Posterior vena cava (tissue), 2 donors: ENCODE data around the gene DPY19L1. TPM values are rescaled to one million over a fixed set of nuclear protein-coding genes. Genes with fewer than 3 reads are reported as not detected.
"Not testable (repeated sequence)": the region's sequence is repeated elsewhere in the genome, so short reads cannot be mapped to it uniquely, and the experiment has no call there.

Experiments used
- DNase-seq: peaks from one replicate; pipeline ENCODE4 v3.0.0-alpha.2; 2020; ENCODE audit warnings: low spot score
- intact Hi-C, 2 donors: fragments of 100-400 bp; cut with DNase I; formaldehyde crosslinking; loops; one replicate each; pipeline versions ENCODE4 v1.14.1 to v1.14.2; 2022 to 2023
- total RNA-seq, 2 donors: library from RNA; stranded (reverse); fragmentation: NEBNext Ultra II Directional; extraction: Animal tissue kit (Norgen Biotek cat#: 25700); gene quantifications; one replicate each; pipeline ENCODE4 v1.2.1, GENCODE V29; 2021
- donor health status: DM: yes; HTN: yes; CAD: no.
- donor health status: DM: yes; HTN: yes; CAD: no.

DPY19L1 gene
- total RNA-seq, 2 donors from 2014 or later, result 31.0 to 34.4 TPM

DNA sequence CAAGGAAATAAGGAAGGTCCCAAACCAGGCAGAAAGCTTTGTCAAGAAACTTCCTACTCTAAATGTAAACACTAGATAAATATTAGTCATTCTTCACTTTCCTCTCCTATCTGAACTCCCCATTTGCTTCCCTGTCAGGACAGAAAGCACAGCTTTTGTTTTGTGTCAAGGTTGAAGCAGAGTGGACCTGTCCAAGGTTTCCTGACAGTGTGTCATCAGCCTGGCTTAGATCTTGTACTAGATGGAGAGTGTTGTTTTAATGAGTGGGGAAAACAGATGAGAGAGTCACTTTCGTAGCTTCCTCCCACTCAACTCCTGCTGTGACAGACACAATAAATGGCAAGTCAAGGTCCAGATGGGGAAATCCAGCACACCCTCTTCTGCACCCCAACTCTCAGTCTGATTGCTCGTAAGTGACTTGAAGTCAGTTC lies 101.5 kb downstream of the DPY19L1 start:
- intact Hi-C loops, DNase-seq: not testable (repeated sequence)

- intact Hi-C loops, result no loop called here
These were observed 105.5 kb downstream of the DPY19L1 start for GRCh38 chr7:34931739-34932138.

GRCh38 chr7:34929783-34930182 lies 107.5 kb downstream of the DPY19L1 start:
- intact Hi-C loops, DNase-seq: not testable (repeated sequence)

More at GRCh38 chr7:34931739-34932138, 105.5 kb downstream of the DPY19L1 start:
- DNase-seq, result no peak

DNA sequence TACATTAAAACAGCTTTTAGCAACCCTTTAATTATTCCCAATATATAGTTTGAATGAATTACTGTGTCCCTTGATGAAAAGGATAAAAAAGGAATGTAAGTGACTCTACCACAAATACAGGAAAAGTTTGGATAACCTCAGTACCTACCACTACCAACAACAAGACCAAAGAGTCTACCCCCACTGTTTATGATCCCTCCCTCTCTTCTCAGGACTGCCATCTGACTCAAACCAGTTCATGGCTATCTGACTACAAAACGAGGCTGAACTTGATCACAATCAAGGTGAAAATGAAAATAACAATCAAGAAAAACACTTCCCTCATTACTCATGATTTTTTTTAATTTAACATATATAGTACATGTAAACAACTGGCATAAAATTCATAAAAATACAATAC lies 108.7 kb downstream of the DPY19L1 start:
- no peak for DNase-seq
- intact Hi-C loops, result no loop called here

DNA sequence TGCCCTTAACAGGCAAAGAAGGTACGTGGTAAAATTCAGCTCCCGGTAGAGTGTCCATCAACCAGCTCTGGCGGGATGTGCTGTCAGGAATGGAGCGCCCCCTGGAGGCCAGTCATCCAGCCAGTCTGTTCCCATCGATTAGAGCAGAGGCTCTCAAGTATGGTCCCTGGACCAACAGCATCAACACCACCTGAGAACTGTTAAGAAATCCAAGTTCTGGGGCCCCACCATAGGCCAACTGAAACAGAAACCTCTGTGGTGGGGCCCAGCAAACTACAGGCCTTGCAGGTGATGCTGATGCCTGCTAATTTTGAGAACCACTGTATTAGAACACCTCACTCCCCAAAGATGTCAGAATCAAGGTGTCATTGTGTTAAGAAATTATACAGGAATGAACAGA lies 109.2 kb downstream of the DPY19L1 start:
- intact Hi-C loops, result no loop called here
- no peak for DNase-seq

- DNase-seq, intact Hi-C loops: not testable (repeated sequence)
These were observed 116.8 kb downstream of the DPY19L1 start for GRCh38 chr7:34920470-34920869.

DNA sequence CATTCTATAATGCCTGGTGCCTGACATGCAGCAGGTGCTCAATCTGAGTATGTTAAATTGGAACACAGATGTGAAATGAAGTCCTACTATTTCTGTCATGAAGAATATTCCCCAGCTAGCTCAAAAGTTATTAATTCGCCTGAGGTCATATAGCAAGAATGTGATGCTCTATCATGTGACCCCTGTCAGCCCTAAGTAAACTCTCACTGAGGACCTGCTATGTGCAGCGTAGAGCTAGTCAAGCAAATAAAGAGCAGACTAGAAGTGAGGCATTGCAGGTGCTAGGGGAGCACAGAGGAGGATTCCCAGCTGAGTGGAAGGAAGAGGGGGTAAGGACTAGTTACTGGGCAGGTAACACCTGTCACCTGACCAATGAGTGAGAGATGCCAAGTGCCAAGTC lies 118.2 kb downstream of the DPY19L1 start:
- DNase-seq, intact Hi-C loops: not testable (repeated sequence)

DNA sequence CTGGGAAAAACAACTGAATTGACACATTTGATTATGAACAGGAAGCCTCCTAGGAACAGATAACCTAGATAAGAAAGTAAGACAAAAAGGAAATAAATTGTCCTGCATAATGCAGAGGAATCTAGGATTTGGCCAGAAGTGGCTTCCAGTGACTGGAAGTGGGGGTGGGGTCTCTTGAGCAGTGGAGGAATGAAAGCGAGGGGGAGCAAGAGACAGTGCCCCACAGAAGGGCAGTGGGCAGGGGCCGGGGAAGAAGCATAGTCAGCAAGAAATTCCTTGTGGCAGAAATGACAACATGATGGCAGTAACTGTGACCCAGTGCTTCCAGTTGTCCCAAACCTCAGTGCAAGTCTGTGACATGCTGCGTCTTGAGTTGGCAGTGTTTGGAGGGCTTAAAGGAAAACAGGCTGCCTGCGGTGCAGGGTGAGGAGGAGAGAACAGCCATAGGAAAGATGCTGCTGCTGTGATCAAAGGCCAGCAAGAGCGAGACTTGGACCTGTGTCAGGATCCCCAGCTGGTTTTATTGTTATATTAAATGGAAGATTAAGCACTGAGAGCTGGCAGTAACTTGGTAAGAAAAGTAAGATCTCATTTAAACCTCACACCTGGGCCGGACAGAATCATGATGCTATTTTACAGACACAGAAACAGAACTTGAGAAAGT lies 119.0 kb downstream of the DPY19L1 start:
- DNase-seq, intact Hi-C loops: not testable (repeated sequence)

- intact Hi-C loops, DNase-seq: not testable (repeated sequence)
These were observed 119.8 kb downstream of the DPY19L1 start for GRCh38 chr7:34917515-34917914.

- intact Hi-C loops, result no loop called here
- no peak for DNase-seq
These were observed 121.0 kb downstream of the DPY19L1 start for GRCh38 chr7:34916267-34916666.

GRCh38 chr7:34912236-34912635 lies 125.0 kb downstream of the DPY19L1 start:
- intact Hi-C loops, result no loop called here
- DNase-seq, result no peak

GRCh38 chr7:34906266-34906850 lies 130.9 kb downstream of the DPY19L1 start:
- not testable (repeated sequence) for DNase-seq

GRCh38 chr7:34904987-34905386 lies 132.3 kb downstream of the DPY19L1 start:
- no peak for DNase-seq
- intact Hi-C loops, result no loop called here

More at GRCh38 chr7:34906266-34906850, 130.9 kb downstream of the DPY19L1 start:
- intact Hi-C loops, result not testable (repeated sequence)

- intact Hi-C loops, DNase-seq: not testable (repeated sequence)
These were observed 133.4 kb downstream of the DPY19L1 start for GRCh38 chr7:34903921-34904320.

- no peak for DNase-seq
- intact Hi-C loops, result no loop called here
These were observed 135.1 kb downstream of the DPY19L1 start for GRCh38 chr7:34902182-34902581.

DNA sequence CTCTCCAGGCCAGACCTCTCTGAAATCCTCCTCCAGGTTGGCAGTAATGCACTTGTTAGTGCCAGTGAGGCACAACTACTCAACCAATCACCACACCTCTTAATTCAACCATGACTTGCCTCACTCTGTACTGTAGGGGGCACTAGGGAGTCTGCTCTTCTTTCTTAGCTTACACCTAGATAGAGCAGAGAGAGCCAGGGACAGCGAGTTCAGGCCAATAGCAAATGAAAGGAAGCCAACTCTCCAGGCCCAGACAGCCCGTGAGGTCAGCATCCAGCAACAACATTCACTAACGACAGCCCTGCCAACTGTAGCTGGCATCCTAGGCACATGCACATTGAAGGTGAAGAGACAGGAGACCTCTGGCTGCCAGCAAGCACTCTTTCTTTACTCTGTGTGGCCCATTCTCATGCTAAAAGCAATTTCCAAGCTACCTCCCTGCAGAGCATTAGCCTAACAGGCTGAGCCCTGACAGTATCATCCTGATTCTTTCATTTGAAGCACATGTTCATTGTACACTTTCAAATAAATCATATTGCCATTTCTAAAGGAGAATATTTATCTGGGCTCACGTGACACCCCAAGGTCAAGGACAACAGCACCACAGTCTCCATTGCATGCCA lies 136.3 kb downstream of the DPY19L1 start:
- no peak for DNase-seq
- intact Hi-C loops, result no loop called here

- intact Hi-C loops, result no loop called here
- no peak for DNase-seq
These were observed 142.1 kb downstream of the DPY19L1 start for GRCh38 chr7:34895202-34895601.

DNA sequence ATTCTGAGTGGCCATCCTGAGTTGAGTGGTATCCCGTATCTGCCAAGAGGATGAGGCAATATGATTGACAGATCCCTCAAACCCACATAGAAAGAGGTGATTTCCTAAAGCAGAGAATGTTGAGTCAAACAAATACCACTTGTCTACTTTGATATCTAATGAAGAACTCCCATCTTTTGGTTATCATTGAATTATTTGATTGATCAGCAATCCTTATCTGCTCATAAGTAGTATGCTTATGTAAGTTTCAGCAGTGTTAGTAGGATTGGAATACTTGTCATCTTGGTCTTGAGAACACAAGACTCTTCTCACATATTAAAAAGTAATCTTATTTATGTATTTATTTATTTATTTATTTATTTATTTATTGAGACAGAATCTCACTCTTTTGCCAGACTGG lies 147.3 kb downstream of the DPY19L1 start:
- DNase-seq, result no peak
- intact Hi-C loops, result loop anchor here in 1 of 2 donors (5.0 kb wide), 1 partner anchor 1828 kb away; the partner anchor contains the start of gene NT5C3A

GRCh38 chr7:34886856-34887255 lies 150.4 kb downstream of the DPY19L1 start:
- DNase-seq, result no peak
- intact Hi-C loops, result loop anchor here in 1 of 2 donors (5.0 kb wide), 1 partner anchor 1825 kb away; the partner anchor contains the start of gene NT5C3A

DNA sequence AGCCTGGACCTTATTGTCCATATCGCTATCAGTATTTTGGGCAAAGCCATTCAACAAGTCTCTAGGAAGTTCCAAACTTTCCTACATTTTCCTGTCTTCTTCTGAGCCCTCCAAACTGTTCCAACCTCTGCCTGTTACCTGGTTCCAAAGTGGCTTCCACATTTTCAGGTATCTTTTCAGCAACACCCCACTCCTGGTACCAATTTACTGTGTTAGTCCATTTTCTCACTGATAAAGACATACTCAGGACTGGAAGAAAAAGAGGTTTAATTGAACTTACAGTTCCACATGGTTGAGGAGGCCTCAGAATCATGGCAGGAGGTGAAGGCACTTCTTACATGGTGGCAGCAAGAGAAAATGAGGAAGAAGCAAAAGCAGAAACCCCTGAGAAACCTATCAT lies 153.4 kb downstream of the DPY19L1 start:
- intact Hi-C loops, DNase-seq: not testable (repeated sequence)
